Measurements from ENCODE around the gene BAIAP2L1. TPM values are rescaled to one million over a fixed set of nuclear protein-coding genes. Genes with fewer than 3 reads are reported as not detected.

Gene BAIAP2L1
- total and polyA plus RNA-seq, 9 of the 15 experiments (the other 6 are each of a cell fraction or from before 2014, with no cell fraction given) = 4.2 to 29.8 (median 15.5) TPM

DNA sequence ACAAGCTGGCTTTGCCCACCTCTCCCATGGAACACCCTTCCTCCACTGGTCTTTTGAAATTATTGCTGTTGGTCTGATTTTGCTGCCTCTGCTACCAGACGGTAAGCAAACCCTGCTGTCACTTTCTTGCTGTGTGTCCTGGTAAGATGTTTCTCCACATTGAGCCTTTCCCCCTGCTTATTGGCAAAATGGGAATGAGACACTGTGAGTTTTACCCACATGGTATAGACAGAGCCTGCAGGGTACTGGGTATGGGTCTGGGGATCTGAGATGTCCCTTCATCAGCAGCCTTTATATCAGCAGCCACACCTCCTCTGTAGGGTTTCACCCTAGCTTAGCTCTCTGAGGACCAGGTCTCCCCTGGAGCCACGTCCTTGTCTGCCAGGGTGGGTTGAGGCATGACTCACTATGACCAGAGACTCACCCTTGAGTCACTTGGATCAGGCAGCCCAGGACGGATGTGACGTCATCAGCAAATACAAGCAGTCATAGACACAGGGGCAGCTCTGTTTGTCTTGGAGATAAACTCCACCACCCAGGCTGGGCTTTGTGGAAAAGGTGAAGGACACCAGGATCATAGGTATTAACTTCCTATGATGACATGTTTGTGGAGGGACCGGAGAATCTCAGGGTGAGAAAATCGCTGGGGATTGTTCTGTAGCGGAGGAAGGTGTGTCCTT, 17.9 kb upstream of the BAIAP2L1 start (continued):
- TF ChIP-seq ZBTB40 (IDR thresholded peaks at IDR 0.05) (peak; percentile 53; the same call in 1 of the 2 replicates), ZBTB40 (CRISPR knock-in tag; IDR thresholded peaks at IDR 0.05) (no peak), RCOR1 (IDR thresholded peaks at IDR 0.05; ENCODE audit: borderline replicate concordance in 1 of 2, low read depth in 2 of 2, low read length in 2 of 2) (peak in 1 of 2 experiments; percentile 70; a peak in 1 of 4 replicates), JUN (IDR thresholded peaks at IDR 0.05; ENCODE audit: borderline replicate concordance, low read depth, low read length) (peak; percentile 97), JUN (CRISPR knock-in tag; IDR thresholded peaks at IDR 0.05; ENCODE audit: borderline replicate concordance) (no peak), ZBTB7A (IDR thresholded peaks at IDR 0.05; ENCODE audit: borderline replicate concordance, control insufficient read depth, low read depth, low read length) (peak; percentile 47; the same call in 1 of the 2 replicates), CEBPG (CRISPR knock-in tag; IDR thresholded peaks at IDR 0.05) (no peak), CEBPG (tag; conservative IDR thresholded peaks at IDR 0.05 in 1 of 2, IDR thresholded peaks at IDR 0.05 in 1 of 2) (0 out of 4 replicates have a peak, but pooled peaks of 1 of the 2 experiments have one; percentile 34), GABPB1 (CRISPR knock-in tag; IDR thresholded peaks at IDR 0.05) (peak; percentile 71; the same call in 1 of the 2 replicates), ETV1 (tag; conservative IDR thresholded peaks at IDR 0.05; ENCODE audit: low read depth) (peak; percentile 89), KDM1A (IDR thresholded peaks at IDR 0.05) (peak; percentile 20 to 54; a peak in 2 of 4 replicates), U2AF2 (optimal IDR thresholded peaks at IDR 0.05; ENCODE audit: low read depth, low read length) (no peak), ARID1B (IDR thresholded peaks at IDR 0.05) (peak; percentile 70), CREM (IDR thresholded peaks at IDR 0.05; ENCODE audit: low read depth) (peak; percentile 95), TOE1 (IDR thresholded peaks at IDR 0.05; ENCODE audit: borderline replicate concordance) (no peak), TOE1 (CRISPR knock-in tag; IDR thresholded peaks at IDR 0.05; ENCODE audit: borderline replicate concordance, low read depth) (no peak), EP300 (IDR thresholded peaks at IDR 0.05; ENCODE audit: low read length) (0 out of 2 replicates have a peak, but pooled peaks have one; percentile 41), BDP1 (IDR thresholded peaks at IDR 0.05; ENCODE audit: insufficient read depth, insufficient read length) (no peak), ATF1 (CRISPR knock-in tag; IDR thresholded peaks at IDR 0.05) (peak; percentile 60; the same call in 1 of the 2 replicates), ATF1 (tag; IDR thresholded peaks at IDR 0.05) (peak; percentile 98), FOXJ3 (CRISPR knock-in tag; IDR thresholded peaks at IDR 0.05) (no peak), HDAC2 (IDR thresholded peaks at IDR 0.05) (0 out of 2 replicates have a peak, but pooled peaks have one; percentile 58)
